GM19238 (cell line): ENCODE results near the gene TRIP12.
"Not testable (repeated sequence)": the region's sequence is repeated elsewhere in the genome, so short reads cannot be mapped to it uniquely, and the experiment has no call there.

Experiments
- DNase-seq: peaks from one replicate; pipeline ENCODE4 v3.0.0; 2011; ENCODE audit warnings: low spot score; ENCODE audit not compliant: insufficient read length

TRIP12 gene

DNA sequence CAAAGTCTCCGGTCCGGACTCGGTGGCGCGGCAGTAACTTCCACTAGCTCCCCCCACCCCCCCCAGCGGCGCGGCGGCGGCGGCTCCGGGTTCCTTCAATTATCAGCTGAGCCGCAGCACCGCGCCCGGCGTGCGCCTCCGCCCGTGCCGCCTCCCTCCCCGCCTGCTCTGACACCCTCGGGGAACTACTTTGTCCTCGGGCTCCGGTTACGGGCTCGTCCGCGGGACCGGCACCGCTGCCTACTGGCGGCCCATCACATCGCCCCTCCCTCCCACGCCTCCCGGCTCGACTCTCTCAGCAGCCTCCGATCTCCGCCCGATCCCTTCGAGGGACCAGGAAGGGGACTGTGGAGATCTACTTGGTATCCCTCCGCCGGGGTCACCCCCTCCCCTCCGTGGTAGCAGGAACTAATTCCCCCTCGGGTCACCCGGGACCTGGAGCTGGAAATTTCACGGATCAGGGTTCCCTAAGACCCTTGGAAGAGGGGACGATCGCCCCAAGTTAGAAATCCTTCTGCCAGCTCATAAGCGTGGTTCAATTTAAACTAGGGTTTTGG, at the start of gene TRIP12:
Gene TRIP12 (minus strand): TSS at position 118 of the 557 bp plus-strand sequence. CDS start 41,930 bp downstream, outside the sequence.
- DNase-seq, result peak; percentile 87

GRCh38 chr2:229971298-229971790, 49.5 kb upstream of the TRIP12 start:
- DNase-seq, result no peak

DNA sequence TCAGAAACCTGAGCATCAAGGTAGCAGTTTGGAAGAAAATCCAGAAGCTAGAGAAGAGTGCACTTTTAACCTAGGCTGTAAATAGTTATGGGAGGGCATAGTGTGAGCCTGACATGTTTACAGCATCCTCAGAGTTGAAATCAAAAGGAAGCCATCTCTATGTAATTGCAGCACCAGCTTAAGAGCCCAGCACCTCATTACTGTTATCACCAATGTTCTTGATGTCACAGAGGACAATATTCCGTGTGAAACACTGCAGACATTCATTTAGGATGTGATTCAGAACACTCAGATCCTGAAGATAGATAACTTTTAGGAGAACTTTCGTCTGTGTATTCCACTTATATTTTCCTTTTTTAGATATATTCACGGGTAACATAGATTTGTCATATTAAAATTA, 48.6 kb upstream of the TRIP12 start:
- DNase-seq, result no peak

DNA sequence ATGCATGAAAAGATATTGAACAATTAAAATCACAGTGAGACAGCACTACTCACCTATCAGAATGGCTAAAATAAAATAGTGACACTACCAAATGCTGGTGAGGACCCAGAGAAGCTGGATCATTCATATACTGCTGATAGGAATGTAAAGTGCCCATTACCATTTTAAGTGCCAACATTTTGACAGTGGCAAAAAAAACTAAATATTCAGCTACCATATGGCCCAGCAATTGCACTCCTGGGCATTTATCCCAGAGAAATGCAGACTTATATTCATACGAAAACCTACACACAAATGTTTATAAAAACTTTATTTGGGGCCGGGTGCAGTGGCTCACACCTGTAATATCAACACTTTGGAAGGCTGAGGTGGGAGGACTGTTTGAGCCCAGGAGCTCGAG, 48.1 kb upstream of the TRIP12 start:
- no peak for DNase-seq

DNA sequence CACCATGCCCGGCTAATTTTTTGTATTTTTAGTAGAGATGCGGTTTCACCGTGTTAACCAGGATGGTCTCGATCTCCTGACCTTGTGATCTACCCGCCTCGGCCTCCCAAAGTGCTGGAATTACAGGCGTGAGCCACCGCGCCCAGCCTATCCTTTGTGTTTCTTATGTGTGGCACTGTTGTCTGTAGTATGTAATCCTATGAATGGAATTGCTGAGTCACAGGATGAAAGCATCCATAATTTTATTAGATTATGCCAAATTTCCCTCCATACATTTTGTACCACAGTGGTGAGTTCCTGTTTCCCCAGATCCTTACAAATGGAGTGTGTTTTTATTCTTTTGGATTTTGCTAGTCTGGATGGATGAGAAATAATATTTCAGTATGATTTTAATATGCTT, 41.8 kb upstream of the TRIP12 start:
- DNase-seq, result not testable (repeated sequence)

DNA sequence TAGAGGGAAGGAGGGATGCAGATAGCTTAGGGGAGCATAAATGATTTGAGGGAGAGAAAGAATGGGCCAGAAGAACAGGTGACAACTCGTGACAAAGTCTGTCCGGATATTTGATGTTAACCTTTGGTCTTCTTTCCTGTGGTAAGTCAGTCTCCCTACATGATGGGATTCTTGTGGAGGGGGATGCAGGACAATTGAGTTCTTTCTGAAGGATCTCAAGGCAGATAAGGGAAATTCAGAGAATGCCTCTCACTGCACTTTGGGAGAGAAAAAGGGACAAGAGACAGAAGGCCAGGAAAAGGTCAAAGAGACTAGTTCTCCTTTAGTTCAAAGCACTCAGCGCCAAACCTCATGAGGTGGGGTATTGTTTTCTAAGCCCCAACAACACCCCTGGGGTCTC, 34.7 kb upstream of the TRIP12 start:
- DNase-seq, result no peak

DNA sequence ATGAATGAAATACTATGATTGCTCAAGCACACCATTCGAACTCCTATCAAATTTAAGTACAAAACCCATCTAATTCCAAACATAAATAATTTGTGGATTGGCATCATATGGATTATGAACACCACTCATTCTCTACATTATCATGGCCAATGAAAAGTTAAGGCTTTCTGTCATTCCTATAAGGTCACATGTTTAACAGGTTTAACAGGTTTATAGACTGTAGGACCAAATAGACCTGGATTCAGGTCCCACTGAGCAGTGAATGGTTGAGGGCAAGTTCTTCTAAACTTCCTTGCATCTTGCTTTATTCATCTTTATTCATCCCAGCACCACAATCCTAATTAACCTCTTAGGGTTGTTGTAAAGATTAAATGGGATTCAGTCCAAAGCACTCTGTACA, 33.9 kb upstream of the TRIP12 start:
- DNase-seq, result no peak

- no peak for DNase-seq
Observed at GRCh38 chr2:229952256-229952835, 30.5 kb upstream of the TRIP12 start.

GRCh38 chr2:229947544-229947943, 25.7 kb upstream of the TRIP12 start:
- no peak for DNase-seq

DNA sequence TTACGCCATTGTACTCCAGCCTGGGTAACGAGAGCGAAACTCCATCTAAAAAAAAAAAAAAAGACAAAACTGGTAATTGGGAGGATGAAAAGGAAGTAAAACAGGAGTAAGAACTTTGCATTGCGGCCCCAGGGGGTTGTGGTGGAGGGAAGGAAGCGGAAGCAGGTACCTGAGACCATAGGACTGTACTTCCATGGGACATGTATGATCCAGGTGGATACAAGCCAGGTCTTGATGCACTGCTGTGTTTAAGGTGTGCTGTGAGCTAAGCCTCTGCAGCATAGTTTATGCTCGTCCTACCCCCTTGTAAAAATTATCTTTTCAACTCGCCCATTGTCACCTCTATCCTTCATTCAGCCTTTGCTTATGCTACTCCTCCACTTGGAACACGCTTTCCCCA, 24.2 kb upstream of the TRIP12 start:
- no peak for DNase-seq

- no peak for DNase-seq
Observed at GRCh38 chr2:229943770-229944449, 22.1 kb upstream of the TRIP12 start.

DNA sequence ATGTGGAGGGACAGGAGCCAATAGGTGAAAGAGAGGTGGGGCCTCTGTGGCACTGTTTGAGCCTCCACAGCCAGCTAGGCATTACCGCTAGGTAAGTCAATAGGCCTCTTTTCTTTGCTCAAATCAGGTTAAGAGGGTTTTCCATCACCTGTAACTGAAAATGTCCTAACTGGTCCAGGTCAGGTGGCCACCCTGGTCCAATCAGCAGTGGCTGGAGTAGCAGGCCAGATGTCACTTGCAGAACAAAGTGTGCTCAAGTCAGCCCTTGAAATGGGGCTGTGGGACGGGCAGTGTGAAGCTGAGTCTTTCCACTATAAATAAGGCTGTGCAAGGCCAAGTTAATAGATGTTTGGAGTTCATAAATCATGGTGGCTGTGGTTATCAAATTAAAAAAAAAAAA, 21.4 kb upstream of the TRIP12 start:
- no peak for DNase-seq

- DNase-seq, result no peak
Observed at GRCh38 chr2:229942671-229943070, 20.9 kb upstream of the TRIP12 start.

- DNase-seq, result no peak
Observed at GRCh38 chr2:229937537-229937936, 15.7 kb upstream of the TRIP12 start.

DNA sequence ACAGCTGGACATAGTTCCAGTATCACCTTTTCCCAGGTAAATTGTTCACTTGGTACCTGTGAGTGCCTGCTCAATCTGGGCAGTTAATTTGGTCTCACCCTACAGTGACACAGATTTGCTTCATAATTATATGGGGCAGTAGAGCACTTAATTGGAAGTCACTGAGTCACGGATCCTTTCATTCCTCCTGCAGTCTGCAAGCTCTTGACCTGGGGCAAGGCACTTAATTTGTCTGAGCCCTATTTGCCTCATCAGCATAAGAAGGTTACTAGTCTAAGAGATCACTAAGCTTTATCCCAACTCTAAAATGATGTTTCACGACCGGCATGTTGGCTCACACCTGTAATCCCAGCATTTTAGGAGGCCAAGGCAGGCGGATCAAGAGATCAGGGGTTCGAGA, 9.4 kb upstream of the TRIP12 start:
- DNase-seq, result no peak

- no peak for DNase-seq
Observed at GRCh38 chr2:229930656-229931055, 8.8 kb upstream of the TRIP12 start.

DNA sequence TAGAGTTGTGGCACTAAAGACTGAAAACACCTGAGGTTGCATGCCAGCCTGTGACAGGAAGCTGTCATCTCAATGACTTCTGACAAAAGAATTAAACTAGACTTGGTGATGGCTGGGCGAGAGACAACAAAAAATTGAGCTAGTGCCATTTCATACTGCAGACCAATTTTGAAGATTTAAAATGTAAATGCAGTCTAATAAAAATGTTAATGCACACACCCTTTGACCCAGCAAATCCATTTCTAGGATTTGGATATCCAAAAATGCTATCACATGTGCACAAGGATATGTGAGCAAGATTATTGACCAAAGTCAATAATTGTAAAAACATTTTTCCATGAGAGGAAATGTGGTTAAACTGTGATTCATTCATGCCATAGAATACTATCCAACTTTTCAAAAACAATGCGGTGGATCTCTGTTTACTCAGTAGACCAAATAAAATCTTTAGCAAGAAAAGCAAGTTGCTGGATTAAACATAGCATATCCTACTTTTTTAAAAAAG, 6.1 kb upstream of the TRIP12 start:
- no peak for DNase-seq

DNA sequence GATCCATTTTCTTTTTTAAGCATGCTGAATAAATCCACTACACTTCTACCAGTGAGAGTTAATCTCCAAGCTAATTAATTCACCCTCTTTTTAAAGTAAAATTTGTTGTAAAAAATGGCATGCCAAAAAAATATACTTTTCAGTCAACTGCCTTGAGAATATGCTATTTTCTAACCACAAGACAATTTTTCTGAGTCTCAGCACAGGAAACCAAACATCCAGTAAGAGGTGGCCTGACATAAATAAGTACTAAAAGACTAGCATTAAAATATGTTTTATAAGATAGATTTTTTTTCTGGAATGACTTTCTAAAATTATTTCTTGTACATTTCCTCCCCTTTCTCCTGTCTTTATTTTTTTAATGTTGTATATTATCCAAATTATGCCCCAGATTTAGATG, 3.4 kb upstream of the TRIP12 start:
- no peak for DNase-seq

DNA sequence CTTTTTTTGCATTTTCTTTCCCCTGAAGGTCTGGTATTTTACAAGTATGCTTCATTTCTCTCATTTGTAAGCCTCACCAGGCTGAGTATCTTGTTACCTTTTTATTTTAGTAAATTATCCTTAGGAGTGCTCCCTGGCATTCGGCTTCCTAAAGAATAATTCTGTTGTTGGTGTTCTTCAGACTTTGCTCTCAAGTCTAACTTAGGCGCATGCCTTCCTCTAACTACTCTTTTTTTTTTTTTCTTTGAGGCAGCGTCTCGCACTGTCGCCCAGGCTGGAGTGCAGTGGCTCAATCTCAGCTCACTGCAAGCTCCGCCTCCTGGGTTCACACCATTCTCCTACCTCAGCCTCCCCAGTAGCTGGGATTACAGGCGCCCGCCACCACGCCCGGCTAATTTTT, 2.7 kb upstream of the TRIP12 start:
- not testable (repeated sequence) for DNase-seq

GRCh38 chr2:229922449-229923386, 909 bp upstream of the TRIP12 start, which contains the start of gene FBXO36:
TSS of gene FBXO36 (plus strand) at chr2:229922503. CDS start at chr2:229922514, 11 bp downstream.
- DNase-seq, result peak; percentile 66

- peak; percentile 31 for DNase-seq
Observed at GRCh38 chr2:229921101-229921891, 513 bp downstream of the TRIP12 start.
